HepG2 (cell line): ENCODE results near the gene C20orf204. TPM values are rescaled to one million over a fixed set of nuclear protein-coding genes. Genes with fewer than 3 reads are reported as not detected.
A peak's percentile ranks its signal among the peaks of the same experiment; 100 is the strongest.

Source experiments
- CBX1 ChIP-seq: IDR thresholded peaks from one replicate; pipeline ENCODE4 v1.6.1; 2016; ENCODE audit warnings: antibody characterized with exemption, low read depth
- DPF2 ChIP-seq: sonication (generic); formaldehyde crosslinking; IDR thresholded peaks from 2 replicates; pipeline ENCODE4 v1.4.0; 2020; ENCODE audit warnings: mild to moderate bottlenecking, low read depth, missing genetic modification reagents, borderline replicate concordance
- FOXP4 ChIP-seq: sonication (generic); formaldehyde crosslinking; IDR thresholded peaks from 2 replicates; pipeline ENCODE4 v1.4.0; 2020; ENCODE audit warnings: missing genetic modification reagents
- GTF3A ChIP-seq: sonication (generic); formaldehyde crosslinking; conservative IDR thresholded peaks from 2 replicates; pipeline ENCODE4 v1.4.0; 2020; ENCODE audit warnings: mild to moderate bottlenecking, missing genetic modification reagents
- NFE2 ChIP-seq: sonication (generic); formaldehyde crosslinking; IDR thresholded peaks from 2 replicates; pipeline ENCODE4 v1.4.0; 2020; ENCODE audit warnings: missing genetic modification reagents
- SKI ChIP-seq: fragments of 450-650 bp; IDR thresholded peaks from one replicate; pipeline ENCODE4 v1.6.1; 2018; ENCODE audit warnings: mild to moderate bottlenecking; ENCODE audit not compliant: partially characterized antibody
- XRCC5 ChIP-seq: fragments of 200-400 bp; formaldehyde crosslinking; optimal IDR thresholded peaks from 2 replicates; pipeline ENCODE3; 2017; ENCODE audit warnings: mild to moderate bottlenecking, low read length
- ZNF263 ChIP-seq: sonication (generic); formaldehyde crosslinking; IDR thresholded peaks from 2 replicates; pipeline ENCODE4 v1.4.0; 2020; ENCODE audit warnings: missing genetic modification reagents
- ZNF619 ChIP-seq: sonication (generic); formaldehyde crosslinking; IDR thresholded peaks from 2 replicates; pipeline ENCODE4 v1.4.0; 2020; ENCODE audit warnings: mild to moderate bottlenecking, missing genetic modification reagents
- polyA plus RNA-seq, 8 experiments: library from polyadenylated mRNA; depleted of rRNA in 3 of 8; stranded (reverse) in 7 of 8; unstranded in 1 of 8; fragments of >200 nt; fragmentation: Illumina TruSeq in 4 of 8; extraction: Trizol in 4 of 8; gene quantifications; 2 replicates each; pipeline versions ENCODE4 v1.2.1 to v1.2.3, GENCODE V29; 2011 to 2016; ENCODE audit warnings: low read depth in 4 of 8, missing spikeins in 1 of 8, mixed read lengths in 1 of 8; ENCODE audit not compliant: insufficient read depth in 1 of 8
- total RNA-seq, 5 experiments: library from RNA; depleted of rRNA; stranded (reverse); fragments of >200 nt; fragmentation: Illumina TruSeq; extraction: Trizol; gene quantifications; 2 replicates each; pipeline ENCODE4 v1.2.3, GENCODE V29; 2016; ENCODE audit warnings: low read depth in 1 of 5
- TF ChIP-seq, protein P1 (sequence below): sonication (generic); formaldehyde crosslinking; IDR thresholded peaks from 2 replicates; pipeline ENCODE4 v1.4.0; 2020; ENCODE audit warnings: mild to moderate bottlenecking, missing genetic modification reagents
- TF ChIP-seq, protein P2 (sequence below): sonication (generic); formaldehyde crosslinking; IDR thresholded peaks from 2 replicates; pipeline ENCODE4 v1.4.0; 2020; ENCODE audit warnings: missing genetic modification reagents

C20orf204 gene
- total and polyA plus RNA-seq, 2 of the 13 experiments (the other 11 are each of a cell fraction or from before 2014, with no cell fraction given), result 22.1 to 80.0 TPM

DNA sequence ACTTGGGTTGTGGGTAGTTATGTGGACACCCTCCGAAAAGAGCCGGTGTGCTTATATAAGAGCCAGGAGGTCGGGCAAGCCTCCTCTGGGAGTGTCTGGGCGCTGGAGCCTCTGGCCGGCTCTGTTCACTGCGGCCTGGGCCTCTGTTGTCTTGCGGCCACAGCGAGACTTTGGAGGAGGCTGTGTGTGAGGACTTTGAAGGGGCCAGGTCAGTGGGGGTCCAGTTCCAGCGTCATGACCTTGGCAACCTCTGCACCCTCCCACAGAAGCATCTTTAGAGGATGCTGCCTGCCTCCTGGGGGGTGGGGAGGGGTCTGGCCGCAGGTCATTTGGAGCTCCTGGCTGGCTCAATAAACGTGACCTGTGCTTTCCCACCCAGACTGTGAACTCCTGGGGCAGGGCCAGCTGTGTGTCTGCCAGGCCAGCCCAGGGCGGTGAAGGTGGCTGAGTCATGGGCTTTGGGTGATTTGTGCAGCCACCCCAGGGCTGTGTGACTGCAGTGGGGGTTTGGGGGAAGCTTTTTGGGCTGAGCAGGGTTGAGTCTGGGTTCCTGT, 28.2 kb downstream of the C20orf204 start (continued):
- TF ChIP-seq FOXP4 (CRISPR knock-in tag), result no peak
- TF ChIP-seq DPF2 (CRISPR knock-in tag), result 0 out of 2 replicates have a peak, but pooled peaks have one; percentile 46
- TF ChIP-seq ZNF619, result 0 out of 2 replicates have a peak, but pooled peaks have one; percentile 20
- peak; percentile 60 for TF ChIP-seq XRCC5
- TF ChIP-seq SKI, result peak; percentile 46
- TF ChIP-seq NFE2 (CRISPR knock-in tag), result peak; percentile 21; the same call in 1 of the 2 replicates
- TF ChIP-seq, protein P1, sequence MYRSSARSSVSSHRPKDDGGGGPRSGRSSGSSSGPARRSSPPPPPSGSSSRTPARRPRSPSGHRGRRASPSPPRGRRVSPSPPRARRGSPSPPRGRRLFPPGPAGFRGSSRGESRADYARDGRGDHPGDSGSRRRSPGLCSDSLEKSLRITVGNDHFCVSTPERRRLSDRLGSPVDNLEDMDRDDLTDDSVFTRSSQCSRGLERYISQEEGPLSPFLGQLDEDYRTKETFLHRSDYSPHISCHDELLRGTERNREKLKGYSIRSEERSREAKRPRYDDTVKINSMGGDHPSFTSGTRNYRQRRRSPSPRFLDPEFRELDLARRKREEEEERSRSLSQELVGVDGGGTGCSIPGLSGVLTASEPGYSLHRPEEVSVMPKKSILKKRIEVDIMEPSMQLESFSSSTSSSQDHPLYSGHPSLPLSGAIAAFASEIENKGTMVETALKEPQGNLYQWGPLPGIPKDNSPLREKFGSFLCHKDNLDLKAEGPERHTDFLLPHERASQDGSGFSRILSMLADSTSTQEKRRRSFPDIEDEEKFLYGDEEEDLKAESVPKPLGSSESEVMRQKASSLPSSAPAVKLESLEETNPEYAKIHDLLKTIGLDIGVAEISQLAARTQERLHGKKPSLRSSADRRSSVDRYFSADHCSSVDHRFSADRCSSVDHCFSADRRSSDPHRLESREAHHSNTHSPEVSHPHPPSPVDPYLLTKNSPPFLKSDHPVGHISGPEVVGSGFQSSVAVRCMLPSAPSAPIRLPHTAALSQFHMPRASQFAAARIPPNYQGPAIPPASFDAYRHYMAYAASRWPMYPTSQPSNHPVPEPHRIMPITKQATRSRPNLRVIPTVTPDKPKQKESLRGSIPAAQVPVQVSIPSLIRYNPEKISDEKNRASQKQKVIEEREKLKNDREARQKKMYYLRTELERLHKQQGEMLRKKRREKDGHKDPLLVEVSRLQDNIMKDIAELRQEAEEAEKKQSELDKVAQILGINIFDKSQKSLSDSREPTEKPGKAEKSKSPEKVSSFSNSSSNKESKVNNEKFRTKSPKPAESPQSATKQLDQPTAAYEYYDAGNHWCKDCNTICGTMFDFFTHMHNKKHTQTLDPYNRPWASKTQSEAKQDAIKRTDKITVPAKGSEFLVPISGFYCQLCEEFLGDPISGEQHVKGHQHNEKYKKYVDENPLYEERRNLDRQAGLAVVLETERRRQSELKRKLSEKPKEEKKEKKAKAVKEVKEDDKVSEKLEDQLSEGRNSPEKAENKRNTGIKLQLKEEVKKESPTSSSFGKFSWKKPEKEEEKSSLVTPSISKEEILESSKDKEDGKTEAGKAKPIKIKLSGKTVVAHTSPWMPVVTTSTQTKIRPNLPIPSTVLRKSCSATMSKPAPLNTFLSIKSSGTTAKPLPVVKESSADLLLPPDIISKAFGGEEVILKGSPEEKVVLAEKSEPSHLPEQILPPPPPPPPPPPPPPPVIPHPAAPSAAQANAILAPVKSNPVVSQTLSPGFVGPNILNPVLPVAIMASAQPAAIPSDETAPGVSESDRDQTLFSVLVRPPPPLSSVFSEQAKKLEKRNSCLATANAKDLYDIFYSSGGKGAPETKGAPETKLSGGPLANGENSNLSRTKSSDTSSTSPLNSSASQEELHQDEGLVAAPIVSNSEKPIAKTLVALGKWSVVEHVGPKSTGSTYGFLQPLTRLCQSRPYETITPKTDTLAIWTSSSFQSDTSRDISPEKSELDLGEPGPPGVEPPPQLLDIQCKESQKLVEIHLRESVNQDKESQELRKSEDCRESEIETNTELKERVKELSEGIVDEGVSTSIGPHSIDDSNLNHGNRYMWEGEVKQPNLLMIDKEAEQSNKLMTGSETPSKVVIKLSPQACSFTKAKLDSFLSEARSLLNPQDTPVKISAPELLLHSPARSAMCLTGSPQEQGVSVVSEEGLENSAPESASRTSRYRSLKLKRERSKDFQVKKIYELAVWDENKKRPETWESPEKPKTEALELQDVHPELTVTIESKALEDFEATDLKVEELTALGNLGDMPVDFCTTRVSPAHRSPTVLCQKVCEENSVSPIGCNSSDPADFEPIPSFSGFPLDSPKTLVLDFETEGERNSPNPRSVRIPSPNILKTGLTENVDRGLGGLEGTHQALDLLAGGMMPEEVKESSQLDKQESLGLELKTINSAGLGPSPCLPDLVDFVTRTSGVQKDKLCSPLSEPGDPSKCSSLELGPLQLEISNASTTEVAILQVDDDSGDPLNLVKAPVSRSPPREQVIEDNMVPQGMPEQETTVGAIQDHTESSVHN (CRISPR knock-in tag), result 0 out of 2 replicates have a peak, but pooled peaks have one; percentile 31
- TF ChIP-seq GTF3A (CRISPR knock-in tag), result peak; percentile 95
- TF ChIP-seq, protein P2, sequence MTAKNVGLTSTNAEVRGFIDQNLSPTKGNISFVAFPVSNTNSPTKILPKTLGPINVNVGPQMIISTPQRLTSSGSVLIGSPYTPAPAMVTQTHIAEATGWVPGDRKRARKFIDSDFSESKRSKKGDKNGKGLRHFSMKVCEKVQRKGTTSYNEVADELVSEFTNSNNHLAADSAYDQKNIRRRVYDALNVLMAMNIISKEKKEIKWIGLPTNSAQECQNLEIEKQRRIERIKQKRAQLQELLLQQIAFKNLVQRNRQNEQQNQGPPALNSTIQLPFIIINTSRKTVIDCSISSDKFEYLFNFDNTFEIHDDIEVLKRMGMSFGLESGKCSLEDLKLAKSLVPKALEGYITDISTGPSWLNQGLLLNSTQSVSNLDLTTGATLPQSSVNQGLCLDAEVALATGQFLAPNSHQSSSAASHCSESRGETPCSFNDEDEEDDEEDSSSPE (CRISPR knock-in tag), result peak; percentile 10; the same call in 1 of the 2 replicates
- TF ChIP-seq ZNF263 (CRISPR knock-in tag), result 0 out of 2 replicates have a peak, but pooled peaks have one; percentile 45
- no peak for TF ChIP-seq CBX1
